MCF 10A (cell line): ENCODE results near the gene SNX33. TPM values are rescaled to one million over a fixed set of nuclear protein-coding genes. Genes with fewer than 3 reads are reported as not detected.

Source experiments
- Bru-seq: library from RNA; stranded (reverse); fragments of 400-500 nt; gene quantifications from one replicate; lab custom pipeline; 2021; lab: Mats Ljungman, UMichigan
- BruChase-seq, 2 experiments: library from RNA; stranded (reverse); fragments of 400-500 nt; gene quantifications; one replicate each; lab custom pipeline; 2021; lab: Mats Ljungman, UMichigan
- BruUV-seq: library from RNA; stranded (reverse); fragments of 400-500 nt; replicated peaks from 2 replicates; lab custom pipeline; 2021; lab: Mats Ljungman, UMichigan
- CTCF ChIA-PET: fragments of 300-600 bp; sonication (Branson Sonifier 250); formaldehyde crosslinking; extraction: SDS; loops from one replicate; lab custom pipeline; 2021; ENCODE audit warnings: antibody characterized with exemption, inconsistent platforms; lab: Yijun Ruan, JAX
- POLR2A ChIA-PET: fragments of 300-600, 350-650 bp; sonication (Branson Sonifier 250); formaldehyde crosslinking; extraction: SDS; loops from one replicate; lab custom pipeline; 2020; ENCODE audit warnings: antibody characterized with exemption, inconsistent platforms; lab: Yijun Ruan, JAX
- DNase-seq: peaks from one replicate; pipeline ENCODE4 v3.0.0-alpha.2; 2018; ENCODE audit not compliant: unreplicated experiment
- H3K27ac Mint-ChIP-seq: one replicate; pipeline ENCODE4 v1.8.0; 2022; ENCODE audit warnings: mild to moderate bottlenecking, low read depth, mixed read lengths; ENCODE audit not compliant: unreplicated experiment
- H3K27me3 Mint-ChIP-seq: one replicate; pipeline ENCODE4 v1.8.0; 2022; ENCODE audit warnings: mixed read lengths; ENCODE audit not compliant: insufficient read depth, unreplicated experiment
- H3K36me3 Mint-ChIP-seq: one replicate; pipeline ENCODE4 v1.8.0; 2022; ENCODE audit warnings: mild to moderate bottlenecking, moderate library complexity, mixed read lengths; ENCODE audit not compliant: insufficient read depth, unreplicated experiment
- H3K4me1 Mint-ChIP-seq: one replicate; pipeline ENCODE4 v1.8.0; 2022; ENCODE audit warnings: mixed read lengths; ENCODE audit not compliant: insufficient read depth, unreplicated experiment
- H3K4me3 Mint-ChIP-seq: one replicate; pipeline ENCODE4 v1.8.0; 2022; ENCODE audit warnings: mild to moderate bottlenecking, moderate library complexity, mixed read lengths; ENCODE audit not compliant: unreplicated experiment
- H3K9me3 Mint-ChIP-seq: one replicate; pipeline ENCODE4 v1.8.0; 2022; ENCODE audit warnings: mixed read lengths; ENCODE audit not compliant: unreplicated experiment
- CTCF ChIP-seq: fragments of 200-600 bp; IDR thresholded peaks from one replicate; pipeline ENCODE4 v1.8.0; 2022; ENCODE audit warnings: antibody characterized with exemption, mild to moderate bottlenecking; ENCODE audit not compliant: unreplicated experiment
- intact Hi-C: fragments of 100-400 bp; cut with micrococcal nuclease; formaldehyde crosslinking; loops from 2 replicates; pipeline ENCODE4 v1.14.1; 2022
- long read RNA-seq: library from polyadenylated mRNA; stranded (forward); transcript quantifications from one replicate; pipeline ENCODE4 v2.0.0, GENCODE V29; 2022
- total RNA-seq: library from RNA; stranded (reverse); gene quantifications from 2 replicates; pipeline ENCODE4 v1.2.3, GENCODE V29; 2022

Gene SNX33, protein sequence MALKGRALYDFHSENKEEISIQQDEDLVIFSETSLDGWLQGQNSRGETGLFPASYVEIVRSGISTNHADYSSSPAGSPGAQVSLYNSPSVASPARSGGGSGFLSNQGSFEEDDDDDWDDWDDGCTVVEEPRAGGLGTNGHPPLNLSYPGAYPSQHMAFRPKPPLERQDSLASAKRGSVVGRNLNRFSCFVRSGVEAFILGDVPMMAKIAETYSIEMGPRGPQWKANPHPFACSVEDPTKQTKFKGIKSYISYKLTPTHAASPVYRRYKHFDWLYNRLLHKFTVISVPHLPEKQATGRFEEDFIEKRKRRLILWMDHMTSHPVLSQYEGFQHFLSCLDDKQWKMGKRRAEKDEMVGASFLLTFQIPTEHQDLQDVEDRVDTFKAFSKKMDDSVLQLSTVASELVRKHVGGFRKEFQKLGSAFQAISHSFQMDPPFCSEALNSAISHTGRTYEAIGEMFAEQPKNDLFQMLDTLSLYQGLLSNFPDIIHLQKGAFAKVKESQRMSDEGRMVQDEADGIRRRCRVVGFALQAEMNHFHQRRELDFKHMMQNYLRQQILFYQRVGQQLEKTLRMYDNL
- total RNA-seq: 14.3 and 15.2 TPM in 2 replicates
- Bru-seq, nascent RNA: percentile 58 among the genes with signal in this experiment
- BruChase-seq, experiment 1, labeled RNA remaining after a 6-hour chase: percentile 70 among the genes with signal in this experiment
- percentile 74 among the genes with signal in this experiment for BruChase-seq, experiment 2, labeled RNA remaining after a 2-hour chase
- long read RNA-seq, full-length matches to known transcripts: 48 of 53 reads
- long read RNA-seq, partial matches to known transcripts: 0 of 53 reads
- long read RNA-seq, other reads (novel, unspliced or antisense): 5 of 53 reads

DNA sequence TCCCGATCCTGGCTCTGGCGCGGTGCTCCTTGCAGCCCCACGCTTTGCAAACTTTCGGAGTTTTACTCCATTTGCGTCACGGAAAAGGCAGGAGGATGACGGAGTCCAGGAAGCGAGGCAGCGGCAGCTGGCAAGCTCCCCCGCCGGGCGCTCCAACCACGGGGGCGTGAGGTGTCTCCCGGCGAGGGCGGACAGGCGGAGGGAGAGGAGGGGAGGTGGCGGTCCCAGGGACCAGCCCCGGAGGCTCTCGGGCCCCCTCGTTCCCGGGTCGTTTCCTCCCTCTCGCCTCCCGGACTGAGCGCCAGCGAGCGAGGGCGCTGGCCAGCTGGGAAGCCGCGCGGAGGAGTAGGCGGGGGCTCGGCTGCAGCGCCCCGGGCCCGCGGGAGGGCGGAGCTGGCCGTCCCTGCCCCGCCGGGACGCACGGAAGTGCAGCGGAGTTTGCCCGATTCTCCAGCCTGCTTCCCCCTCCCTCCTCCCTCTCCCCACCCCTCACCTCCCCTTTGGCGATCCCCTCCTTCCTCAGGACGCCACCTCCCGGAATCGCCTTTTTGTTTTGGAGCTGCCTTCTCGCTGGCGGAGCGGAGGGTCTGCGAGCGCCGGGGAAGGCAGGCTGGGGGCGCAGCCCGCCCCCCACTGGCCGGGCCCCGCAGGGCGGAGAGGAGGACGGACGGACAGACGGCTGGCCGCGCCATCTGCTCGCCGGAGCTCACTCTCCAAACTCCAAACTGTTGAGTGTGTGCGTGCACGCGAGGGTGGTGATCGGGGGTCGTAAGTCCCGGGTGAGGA, at the start of gene SNX33:
Gene SNX33, plus strand, starts transcription at position 543 of the 786 bp plus-strand sequence. CDS start 1,191 bp downstream, outside the sequence.
- TF ChIP-seq CTCF: peak; percentile 48
- Mint-ChIP-seq H3K27me3 (no peaks in the 10 kb centered on the region), H3K9me3 (no peaks in the 10 kb centered on the region), H3K4me3 (peak within 1 kb of the TSS; percentile 87), H3K36me3 (peaks cover 23% of the 10 kb centered on the region), H3K27ac (peak within 1 kb of the TSS; percentile 78), H3K4me1 (peaks cover 47% of the 10 kb centered on the region)
- no TSS peak for BruUV-seq
- ChIA-PET CTCF (interaction anchor here (0.6 to 2.5 kb wide), 13 partner anchors 11 to 653 kb away, joined by 3 to 15 read pairs (median 4); partner anchors contain the start of gene SNUPN), POLR2A (interaction anchor here (0.7 to 8.2 kb wide), 26 partner anchors 9 to 279 kb away, joined by 3 to 120 read pairs (median 6); partner anchors contain the start of genes IMP3, MAN2C1, PTPN9 and SIN3A)
- intact Hi-C loops: loop anchor here (2.0 to 10.0 kb wide), 2 partner anchors 35 to 73 kb away; partner anchors contain the start of gene PTPN9
- DNase-seq: peak; percentile 77

GRCh38 chr15:75598361-75598760, 49.4 kb upstream of the SNX33 start:
- TF ChIP-seq CTCF: no peak
- peaks cover 61% of the 10 kb centered on the region for H3K36me3 Mint-ChIP-seq
- no peak for DNase-seq
- ChIA-PET CTCF (interaction anchor here (0.5 to 1.2 kb wide), 3 partner anchors 19 to 541 kb away, joined by 3 read pairs; partner anchors contain the start of gene PTPN9), POLR2A (interaction anchor here (0.7 to 1.5 kb wide), 2 partner anchors 21 to 40 kb away, joined by 3 read pairs; no protein-coding TSS in a partner anchor)
- no peak overlapping the region for H3K4me3 Mint-ChIP-seq
- H3K27me3 Mint-ChIP-seq: no peaks in the 10 kb centered on the region
- intact Hi-C loops: no loop called here
- H3K27ac Mint-ChIP-seq: no peak overlapping the region
- no peaks in the 10 kb centered on the region for H3K4me1 Mint-ChIP-seq
- H3K9me3 Mint-ChIP-seq: no peaks in the 10 kb centered on the region
- no TSS peak for BruUV-seq

DNA sequence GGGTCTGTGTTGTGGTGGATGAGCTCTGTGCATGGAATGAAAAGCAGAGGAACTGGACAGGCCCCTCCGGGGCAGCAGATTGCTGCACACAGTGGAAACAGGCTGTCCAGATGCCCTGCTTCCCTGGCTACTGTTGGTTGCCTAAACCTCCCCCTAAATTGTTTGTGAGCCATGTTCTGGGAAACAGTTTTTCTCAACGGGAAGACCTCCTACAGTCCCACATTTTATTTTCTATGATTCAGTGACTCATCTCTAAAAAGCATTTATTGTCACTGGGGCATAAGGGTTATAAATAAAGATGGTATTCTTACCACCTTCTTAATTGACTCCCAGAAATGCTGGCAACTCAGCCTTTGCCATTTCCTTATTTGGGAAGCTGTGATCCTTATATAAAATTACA, 48.3 kb upstream of the SNX33 start:
- TF ChIP-seq CTCF: no peak
- ChIA-PET CTCF (interaction anchor here (0.7 kb wide), 1 partner anchor 91 kb away, joined by 3 read pairs; no protein-coding TSS in a partner anchor), POLR2A (interaction anchor here (1.5 kb wide), 1 partner anchor 39 kb away, joined by 3 read pairs; no protein-coding TSS in a partner anchor)
- no peaks in the 10 kb centered on the region for H3K27me3 Mint-ChIP-seq
- H3K4me1 Mint-ChIP-seq: no peaks in the 10 kb centered on the region
- H3K4me3 Mint-ChIP-seq: no peak overlapping the region
- intact Hi-C loops: no loop called here
- peaks cover 69% of the 10 kb centered on the region for H3K36me3 Mint-ChIP-seq
- no peak for DNase-seq
- H3K9me3 Mint-ChIP-seq: no peaks in the 10 kb centered on the region
- no TSS peak for BruUV-seq
- no peak overlapping the region for H3K27ac Mint-ChIP-seq
